A204.1 (cell line): ENCODE measurements around the gene SETD1A.
A peak's percentile ranks its signal among the peaks of the same experiment; 100 is the strongest.

Experiments used
- FAIRE-seq: peaks from 2 replicates; lab custom pipeline; 2012; peaks lifted over from hg19 to GRCh38; lab: Jason Lieb, UNC

Gene SETD1A

GRCh38 chr16:30983289-30983889 lies 25.8 kb downstream of the SETD1A start:
- FAIRE-seq, result no peak

GRCh38 chr16:30983898-30984610 lies 26.5 kb downstream of the SETD1A start:
- FAIRE-seq, result no peak

GRCh38 chr16:30984669-30985400 lies 27.3 kb downstream of the SETD1A start, which contains the start of gene HSD3B7:
Gene HSD3B7, plus strand, starts transcription at chr16:30985207. Its CDS starts 452 bp downstream, at chr16:30985659.
- FAIRE-seq, result peak; percentile 58

- no peak for FAIRE-seq
Observed at GRCh38 chr16:30985401-30986128, 28.0 kb downstream of the SETD1A start.

- FAIRE-seq, result no peak
Observed at GRCh38 chr16:30986129-30986991, 28.8 kb downstream of the SETD1A start.

- FAIRE-seq, result no peak
Observed at GRCh38 chr16:30987581-30988190, 30.1 kb downstream of the SETD1A start.

GRCh38 chr16:30989469-30990047 lies 32.0 kb downstream of the SETD1A start:
- FAIRE-seq, result no peak

- no peak for FAIRE-seq
Observed at GRCh38 chr16:30990105-30990504, 32.6 kb downstream of the SETD1A start.

- no peak for FAIRE-seq
Observed at GRCh38 chr16:30991052-30991451, 33.5 kb downstream of the SETD1A start.

- FAIRE-seq, result no peak
Observed at GRCh38 chr16:30992276-30992780, 34.8 kb downstream of the SETD1A start.

- no peak for FAIRE-seq
Observed at GRCh38 chr16:30992931-30993816, 35.6 kb downstream of the SETD1A start.

GRCh38 chr16:30995927-30996323 lies 38.4 kb downstream of the SETD1A start:
- no peak for FAIRE-seq

- no peak for FAIRE-seq
Observed at GRCh38 chr16:30996324-30996984, 38.9 kb downstream of the SETD1A start.

- FAIRE-seq, result no peak
Observed at GRCh38 chr16:30996985-30997724, 39.6 kb downstream of the SETD1A start.

- FAIRE-seq, result no peak
Observed at GRCh38 chr16:30997725-30998711, 40.5 kb downstream of the SETD1A start.

GRCh38 chr16:30998852-30999761 lies 41.6 kb downstream of the SETD1A start:
- FAIRE-seq, result no peak
